H54 (cell line): ENCODE measurements around the gene DDX49.

Experiments used
- DNase-seq: peaks from one replicate; pipeline ENCODE4 v3.0.0; 2011; ENCODE audit warnings: low spot score, mixed read lengths; ENCODE audit not compliant: insufficient read length
- FAIRE-seq: peaks from 3 replicates; lab custom pipeline; 2011; peaks lifted over from hg19 to GRCh38; lab: Jason Lieb, UNC
- POLR2A ChIP-seq: IDR thresholded peaks from 2 replicates; pipeline ENCODE4 v1.6.1; 2011; ENCODE audit warnings: low read depth, mild to moderate bottlenecking, low read length

Gene DDX49

GRCh38 chr19:18883526-18884304, 35.8 kb upstream of the DDX49 start:
- no peak for TF ChIP-seq POLR2A
- FAIRE-seq (no peak), DNase-seq (no peak)

- DNase-seq (no peak), FAIRE-seq (no peak)
- TF ChIP-seq POLR2A = no peak
Observed at GRCh38 chr19:18886972-18887371, 32.5 kb upstream of the DDX49 start.

GRCh38 chr19:18889949-18890745, 29.4 kb upstream of the DDX49 start:
- DNase-seq (no peak), FAIRE-seq (no peak)
- no peak for TF ChIP-seq POLR2A

GRCh38 chr19:18893587-18894253, 25.8 kb upstream of the DDX49 start:
- FAIRE-seq (no peak), DNase-seq (no peak)
- no peak for TF ChIP-seq POLR2A

- DNase-seq (peak; percentile 75), FAIRE-seq (no peak)
- TF ChIP-seq POLR2A = no peak
Observed at GRCh38 chr19:18894254-18895037, 25.1 kb upstream of the DDX49 start.

GRCh38 chr19:18895038-18895823, 24.3 kb upstream of the DDX49 start:
- no peak for DNase-seq
- FAIRE-seq = no peak
- no peak for TF ChIP-seq POLR2A

- FAIRE-seq = no peak
- DNase-seq = no peak
Observed at GRCh38 chr19:18895824-18896341, 23.6 kb upstream of the DDX49 start, which contains the start of gene CERS1. TSS of gene CERS1 (minus strand) at chr19:18896158. CDS start at chr19:18896072, 86 bp downstream.

GRCh38 chr19:18896421-18896841, 23.1 kb upstream of the DDX49 start:
- no peak for FAIRE-seq
- no peak for DNase-seq
- no peak for TF ChIP-seq POLR2A

More at GRCh38 chr19:18895824-18896341, 23.6 kb upstream of the DDX49 start, which contains the start of gene CERS1:
- TF ChIP-seq POLR2A = no peak

GRCh38 chr19:18897094-18898029, 22.2 kb upstream of the DDX49 start:
- DNase-seq = no peak
- no peak for FAIRE-seq

GRCh38 chr19:18898081-18898606, 21.4 kb upstream of the DDX49 start:
- DNase-seq = no peak
- TF ChIP-seq POLR2A = no peak
- no peak for FAIRE-seq

More at GRCh38 chr19:18897094-18898029, 22.2 kb upstream of the DDX49 start:
- TF ChIP-seq POLR2A = no peak

- no peak for TF ChIP-seq POLR2A
- FAIRE-seq (no peak), DNase-seq (no peak)
Observed at GRCh38 chr19:18898607-18899408, 20.7 kb upstream of the DDX49 start.
